NCI-H345 treated with DMSO at 0.1 percent for 48 hours (cell line): ENCODE data around the gene PDE4C.

Experiments
- DNase-seq: peaks from one replicate; lab custom pipeline; 2025; ENCODE audit not compliant: unreplicated experiment; lab: John Stamatoyannopoulos, UW

PDE4C gene

DNA sequence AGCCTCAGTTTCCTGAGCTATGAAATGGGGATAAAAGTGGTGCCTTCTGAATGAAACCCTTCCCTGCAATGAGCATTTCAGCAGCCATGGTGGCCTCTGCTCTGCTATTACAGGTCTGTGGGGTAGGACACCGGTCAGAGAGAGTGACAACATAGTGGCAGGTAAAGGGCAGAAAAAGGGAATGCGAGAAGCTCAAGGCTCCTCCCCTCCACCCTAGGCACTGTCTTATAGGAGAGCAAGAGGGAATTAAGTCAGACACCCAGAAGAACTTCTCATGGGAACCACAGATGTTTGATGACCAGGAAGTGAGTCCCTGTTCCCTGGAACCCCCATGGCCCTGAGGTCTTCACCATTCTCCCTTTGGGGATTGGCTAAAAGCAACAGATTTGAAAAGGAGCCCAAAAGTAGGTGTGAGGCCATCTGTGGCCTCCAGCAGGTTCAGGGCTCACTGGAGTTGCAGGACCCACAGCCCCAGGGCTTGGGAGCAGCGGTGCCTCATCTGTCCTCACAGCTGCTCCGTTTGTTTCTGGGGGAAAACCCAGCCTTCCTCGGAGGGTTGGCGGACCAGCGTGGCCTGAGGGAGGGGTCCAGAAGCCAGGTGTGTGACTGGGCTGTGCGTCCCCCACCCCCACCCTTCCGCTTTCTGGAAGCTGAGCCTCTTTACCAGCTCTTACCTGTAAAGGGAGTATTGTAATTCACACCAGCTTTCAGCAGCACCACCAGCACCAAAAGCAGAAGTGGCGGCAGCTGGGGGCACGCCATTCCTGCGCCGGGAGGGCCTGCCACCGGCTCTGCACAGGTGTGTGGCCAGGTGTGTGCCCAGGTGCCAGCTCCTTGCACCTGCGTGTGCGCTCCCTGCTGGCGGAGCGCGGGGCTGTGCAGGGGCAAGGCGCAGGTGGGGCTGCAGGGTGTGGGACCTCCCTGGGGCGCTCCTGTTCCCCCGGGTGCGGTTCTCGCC lies 28.6 kb upstream of the PDE4C start:
- DNase-seq: no peak

DNA sequence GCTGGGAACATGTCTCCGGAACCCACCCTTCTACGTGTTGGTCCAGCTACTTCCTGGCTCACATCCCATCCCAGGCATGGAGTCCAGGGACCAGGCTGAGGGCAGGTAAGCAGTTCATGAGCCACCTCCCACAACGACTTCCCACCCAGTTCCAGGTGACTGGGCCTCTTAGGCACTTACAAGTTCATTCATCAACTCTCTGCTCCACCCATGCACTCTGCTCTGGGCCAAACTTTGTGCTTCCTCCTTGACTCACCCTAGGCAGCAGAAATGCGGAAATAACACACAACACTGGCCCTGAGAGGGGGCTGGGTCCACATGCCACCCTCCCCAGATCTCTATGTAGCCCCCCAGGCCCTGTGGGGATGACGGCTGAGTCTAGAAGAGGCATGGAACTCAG lies 27.5 kb upstream of the PDE4C start:
- no peak for DNase-seq

DNA sequence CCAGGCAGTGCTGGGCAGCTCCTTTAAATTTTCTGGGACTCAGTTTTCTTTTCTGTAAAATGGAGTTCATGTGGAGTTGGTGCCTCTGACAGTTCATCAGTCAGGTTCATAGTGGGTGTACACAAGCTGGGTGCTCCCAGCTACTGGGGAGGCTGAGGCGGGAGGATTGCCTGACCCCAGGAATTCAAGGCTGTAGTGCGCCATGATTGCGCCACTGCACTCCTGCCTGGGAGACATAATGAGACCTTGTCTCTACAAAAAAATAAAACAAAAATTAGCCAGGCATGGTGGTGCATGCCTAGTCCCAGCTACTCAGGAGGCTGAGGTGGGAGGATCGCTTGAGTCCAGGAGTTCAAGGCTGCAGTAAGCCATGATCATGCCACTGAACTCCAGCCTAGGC lies 26.9 kb upstream of the PDE4C start:
- no peak for DNase-seq

DNA sequence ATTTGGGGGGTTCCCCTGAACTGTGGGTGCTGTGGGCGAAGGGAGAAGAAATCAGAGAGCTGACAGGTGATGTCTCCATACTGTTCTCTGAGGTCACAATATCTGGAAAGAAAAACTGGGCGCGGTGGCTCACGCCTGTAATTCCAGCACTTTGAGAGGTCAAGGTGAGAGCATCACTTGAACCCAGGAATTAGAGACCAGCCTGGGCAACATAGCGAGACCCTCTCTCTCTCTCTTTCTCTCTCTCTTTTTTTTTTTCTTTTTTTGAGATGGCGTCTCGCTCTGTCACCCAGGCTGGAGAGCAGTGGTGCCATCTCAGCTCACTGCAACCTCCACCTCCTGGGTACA lies 26.1 kb upstream of the PDE4C start:
- no peak for DNase-seq

DNA sequence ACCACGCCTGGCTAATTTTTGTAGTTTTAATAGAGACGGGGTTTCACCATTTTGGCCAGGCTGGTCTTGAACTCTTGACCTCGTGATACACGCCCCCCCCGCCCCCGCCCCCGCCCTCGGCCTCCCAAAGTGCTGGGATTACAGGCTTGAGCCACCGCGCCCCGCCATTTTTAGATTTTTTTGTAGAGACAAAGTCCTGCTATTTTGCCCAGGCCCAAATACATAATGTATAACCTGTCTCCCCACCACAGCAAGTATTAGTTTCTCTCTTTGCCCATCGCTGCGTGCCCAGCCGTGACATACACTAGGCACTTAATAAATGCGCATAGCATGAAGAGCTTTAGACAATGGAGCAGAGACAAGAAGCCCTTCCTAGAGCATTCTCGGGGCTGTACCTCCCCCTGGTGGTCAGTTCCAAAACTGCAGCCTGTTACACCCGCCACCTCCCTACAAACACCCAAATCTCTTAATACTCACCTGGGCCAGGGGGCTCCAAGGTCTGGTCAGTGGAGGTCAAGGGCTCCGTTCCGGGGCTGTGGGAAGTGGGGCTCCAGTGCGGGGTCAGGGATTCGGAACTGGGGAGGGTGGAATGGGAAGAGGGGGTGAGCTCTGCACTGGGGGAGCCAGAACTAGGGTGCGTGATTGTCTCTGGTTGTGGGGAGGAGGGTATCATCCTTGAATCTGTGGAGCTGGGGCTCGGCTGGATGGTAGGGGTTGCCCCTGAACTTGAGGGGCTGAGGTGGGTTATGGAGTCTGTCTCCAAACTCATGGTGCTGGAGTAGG lies 25.5 kb upstream of the PDE4C start:
- peak; percentile 26 for DNase-seq

DNA sequence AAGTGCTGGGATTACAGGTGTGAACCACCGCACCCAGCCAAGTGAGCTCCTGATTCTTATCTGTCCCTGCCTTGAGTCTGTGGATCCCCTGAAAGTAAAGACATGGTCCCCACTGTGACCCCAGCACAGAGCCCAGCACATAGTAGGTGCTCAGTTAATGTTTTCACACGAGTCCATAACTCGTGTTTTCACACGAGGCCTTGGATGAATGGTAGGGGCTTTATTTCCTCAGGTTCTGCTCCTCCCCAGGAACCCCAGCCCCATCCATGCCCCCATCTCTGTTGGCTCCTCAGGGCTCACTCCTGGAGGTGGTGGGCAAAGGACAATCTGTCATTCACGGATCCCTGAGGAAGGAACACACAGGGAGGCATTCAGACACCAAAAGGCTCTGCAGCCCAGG lies 23.6 kb upstream of the PDE4C start:
- no peak for DNase-seq

DNA sequence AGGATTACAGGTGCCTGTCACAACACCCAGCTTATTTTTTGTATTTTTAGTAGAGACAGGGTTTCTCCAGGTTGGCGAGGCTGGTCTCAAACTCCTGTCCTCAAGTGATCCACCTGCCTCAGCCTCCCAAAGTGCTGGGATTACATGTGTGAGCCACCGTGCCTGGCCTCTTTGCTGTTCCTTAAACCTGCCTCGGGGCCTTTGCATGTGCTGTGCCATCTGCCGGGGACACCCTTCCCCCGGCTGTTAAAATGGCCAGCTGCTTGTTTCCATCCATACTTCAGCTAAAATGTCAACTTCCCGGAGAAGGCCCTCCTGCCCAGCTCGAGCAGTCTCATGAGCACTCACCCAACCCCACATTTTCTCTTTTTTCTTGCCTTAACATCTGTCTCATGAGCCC lies 19.1 kb upstream of the PDE4C start:
- DNase-seq: no peak

DNA sequence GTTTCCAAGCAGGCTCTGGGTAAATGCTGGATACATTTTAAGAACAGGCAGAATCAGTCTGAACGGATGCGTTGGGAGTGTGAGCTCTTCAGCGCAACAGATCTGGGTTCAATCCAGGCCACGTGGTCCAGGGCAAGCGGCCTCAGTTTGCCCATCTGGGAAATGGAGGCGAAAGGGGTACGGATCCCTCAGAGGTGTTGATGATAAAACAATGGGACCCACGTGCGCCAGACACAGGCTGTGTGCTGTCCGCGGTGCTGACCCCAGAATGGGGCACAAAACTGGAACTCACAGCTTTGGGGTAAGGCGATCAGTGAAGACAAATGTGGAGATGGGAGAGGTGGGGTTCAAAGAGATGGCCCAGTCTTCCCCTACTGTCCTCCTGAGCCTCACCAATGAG lies 13.1 kb upstream of the PDE4C start:
- no peak for DNase-seq

DNA sequence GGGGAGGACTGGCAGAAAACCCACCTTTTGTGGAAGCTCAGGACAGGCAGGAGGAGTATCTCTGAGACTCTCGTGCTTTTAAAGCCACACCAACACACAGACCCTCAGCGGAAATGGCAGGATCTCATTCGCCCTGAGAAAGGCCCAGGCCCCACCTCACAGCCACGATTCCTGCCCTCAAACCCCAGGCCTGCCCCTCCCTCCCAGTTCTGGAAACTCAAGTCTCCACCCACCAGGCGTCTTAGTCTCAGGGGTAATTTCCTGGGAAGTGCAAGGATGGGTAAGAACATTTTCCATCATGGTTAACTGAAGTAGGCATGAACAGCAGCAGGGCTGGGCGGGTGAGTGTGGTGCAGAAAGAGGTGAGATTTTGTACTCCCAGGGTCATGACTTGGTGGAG lies 8.0 kb upstream of the PDE4C start:
- no peak for DNase-seq

DNA sequence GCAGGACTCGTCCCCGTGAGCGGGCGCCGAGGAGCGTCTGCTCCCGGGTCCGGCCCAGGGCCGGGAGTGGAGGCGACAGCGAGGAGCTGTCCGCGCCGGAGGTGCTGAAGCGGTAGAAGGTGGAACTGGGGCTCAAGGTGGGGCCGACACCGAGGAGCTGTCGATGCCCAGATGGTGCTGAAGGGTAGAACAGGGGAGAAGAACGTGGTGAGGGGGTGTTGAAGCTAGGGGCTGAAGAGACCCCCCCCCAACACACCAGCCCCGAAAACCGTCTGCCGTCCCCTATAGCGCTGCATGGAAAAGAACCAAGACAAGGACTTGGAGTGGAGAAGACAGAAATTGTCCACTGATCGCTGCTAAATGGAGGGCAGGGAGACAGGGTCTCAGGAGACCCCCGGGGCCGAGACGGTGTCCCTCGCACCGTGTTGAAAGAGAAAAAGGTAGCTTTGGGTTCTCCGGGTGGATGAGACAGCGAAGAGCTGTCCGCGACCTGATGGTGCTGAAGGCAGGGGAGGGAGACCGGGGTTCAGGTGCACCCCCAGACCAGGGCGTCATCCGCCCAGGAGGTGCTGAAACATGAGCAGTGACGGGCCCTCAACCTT lies 7.1 kb upstream of the PDE4C start:
- no peak for DNase-seq

DNA sequence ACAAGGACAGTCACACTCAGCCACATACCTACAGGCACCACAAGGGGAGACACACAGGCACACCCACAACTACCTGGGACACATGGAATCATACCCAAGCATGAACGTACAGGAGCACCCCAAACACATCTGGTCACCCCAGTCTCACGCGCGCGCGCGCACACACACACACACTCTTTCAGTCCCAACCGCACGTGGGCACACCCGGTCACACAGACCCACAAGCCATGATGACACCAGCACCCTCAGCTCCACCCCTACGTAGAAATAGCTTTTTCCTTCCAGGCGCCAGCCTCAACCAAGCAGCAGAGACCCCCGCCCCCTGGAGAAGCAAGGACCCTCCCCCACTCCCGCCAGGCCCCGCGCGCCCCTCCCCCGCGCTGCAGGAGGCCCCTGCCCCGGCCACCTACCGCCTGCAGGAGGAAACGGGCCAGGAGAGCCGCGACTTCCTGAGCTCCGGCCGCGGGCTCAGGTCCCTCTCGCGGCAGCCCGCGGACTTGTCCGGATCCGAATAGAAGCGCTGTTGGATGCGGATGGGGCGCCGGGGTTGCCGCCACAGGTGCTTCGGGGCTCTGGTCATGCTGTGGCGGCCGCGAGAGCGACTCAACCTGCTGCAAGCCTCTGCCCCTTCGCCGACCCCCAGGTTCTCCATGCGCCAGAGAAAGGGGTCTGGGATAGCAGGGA lies 6.4 kb upstream of the PDE4C start:
- DNase-seq: no peak

DNA sequence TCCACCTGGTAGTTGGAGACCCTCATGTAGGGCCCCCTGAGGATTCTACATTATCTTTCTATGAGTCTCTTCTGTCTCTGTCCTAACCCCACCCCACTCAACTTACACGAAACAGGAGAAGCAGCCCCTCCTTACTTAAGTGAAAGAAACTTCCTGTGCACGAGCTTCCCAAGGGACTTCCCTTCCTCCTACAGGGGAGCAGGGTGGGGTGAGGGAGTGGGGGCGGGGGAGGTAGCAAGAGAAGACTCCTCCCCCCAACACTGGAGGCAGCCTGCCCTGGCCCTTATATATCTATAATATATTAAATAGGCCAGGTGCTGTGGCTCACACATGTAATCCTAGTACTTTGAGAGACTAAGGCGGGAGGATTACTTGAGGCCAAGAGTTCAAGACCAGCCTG lies 5.5 kb upstream of the PDE4C start:
- no peak for DNase-seq

DNA sequence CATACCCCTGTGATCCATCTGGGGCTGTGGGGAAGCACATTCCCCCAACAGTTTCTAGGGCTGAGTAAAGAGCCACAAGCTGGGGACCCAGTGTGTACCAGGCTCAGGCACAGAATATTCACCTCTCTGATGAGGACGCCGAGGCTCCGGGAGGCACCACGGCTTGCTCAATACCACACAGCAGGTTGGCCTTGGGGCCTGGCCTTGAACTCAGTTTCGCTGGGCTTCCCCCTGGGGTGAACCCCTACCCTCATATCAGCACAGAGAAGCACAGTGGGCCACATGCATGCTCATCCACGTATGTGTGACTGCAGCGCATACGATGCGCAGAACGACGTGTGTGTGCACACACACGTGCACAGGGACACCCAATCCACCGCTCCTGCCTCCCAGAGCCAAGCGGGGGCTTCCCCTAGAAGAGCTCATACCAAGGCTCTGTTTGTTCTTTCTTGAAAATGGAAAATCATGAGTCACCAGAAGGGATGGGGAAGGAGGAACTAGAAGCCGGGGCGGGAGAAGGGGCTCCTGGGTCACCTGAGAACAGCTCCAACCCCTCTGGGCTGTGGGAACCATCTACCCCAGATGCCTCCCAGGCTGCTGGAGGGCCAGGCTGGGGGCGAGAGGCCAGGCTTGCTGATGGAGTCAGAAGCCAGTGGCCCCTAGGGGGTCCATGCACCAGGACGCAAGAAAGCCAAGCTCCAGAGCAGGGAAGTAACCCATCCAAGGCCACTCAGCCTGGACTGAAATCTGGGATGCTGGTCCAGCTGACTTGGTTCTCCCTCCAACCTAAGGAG lies 4.9 kb upstream of the PDE4C start:
- no peak for DNase-seq

DNA sequence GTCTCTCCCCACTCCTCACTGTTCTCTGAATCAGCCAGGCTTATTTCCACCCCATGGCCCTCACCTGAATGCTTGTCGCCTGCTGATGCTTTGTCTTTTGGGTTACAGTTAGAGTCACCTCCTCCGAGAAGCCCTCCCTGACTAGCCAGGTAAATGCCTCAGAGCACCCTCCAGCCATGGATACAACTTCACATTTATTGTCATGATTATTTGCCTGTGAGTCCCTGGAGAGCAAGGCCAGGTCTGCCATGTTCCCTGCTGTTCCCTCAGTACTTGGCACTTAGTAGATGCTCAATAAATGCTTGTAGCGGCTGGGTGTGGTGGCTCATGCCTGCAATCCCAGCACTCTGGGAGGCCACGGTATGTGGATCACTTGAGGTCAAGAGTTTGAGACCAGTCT lies 3.7 kb upstream of the PDE4C start:
- DNase-seq: no peak

DNA sequence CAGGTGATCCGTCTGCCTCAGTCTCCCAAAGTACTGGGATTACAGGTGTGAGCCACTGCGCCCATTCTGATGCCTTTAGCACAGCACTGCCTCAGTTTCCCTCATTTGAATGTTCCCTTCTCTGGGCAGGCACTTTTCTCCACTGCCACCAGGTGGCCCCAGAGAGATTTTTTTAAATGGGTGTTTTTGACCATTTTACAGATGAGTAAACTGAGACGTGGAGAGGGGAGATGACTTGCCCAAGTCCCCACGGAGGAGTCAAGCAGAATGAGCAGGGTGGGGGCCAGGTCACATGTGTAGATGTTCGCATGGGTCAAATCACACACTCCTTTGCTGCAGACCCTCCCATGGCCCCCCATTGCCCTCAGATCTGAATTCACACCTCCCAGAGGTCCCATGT lies 3.2 kb upstream of the PDE4C start:
- DNase-seq: no peak

DNA sequence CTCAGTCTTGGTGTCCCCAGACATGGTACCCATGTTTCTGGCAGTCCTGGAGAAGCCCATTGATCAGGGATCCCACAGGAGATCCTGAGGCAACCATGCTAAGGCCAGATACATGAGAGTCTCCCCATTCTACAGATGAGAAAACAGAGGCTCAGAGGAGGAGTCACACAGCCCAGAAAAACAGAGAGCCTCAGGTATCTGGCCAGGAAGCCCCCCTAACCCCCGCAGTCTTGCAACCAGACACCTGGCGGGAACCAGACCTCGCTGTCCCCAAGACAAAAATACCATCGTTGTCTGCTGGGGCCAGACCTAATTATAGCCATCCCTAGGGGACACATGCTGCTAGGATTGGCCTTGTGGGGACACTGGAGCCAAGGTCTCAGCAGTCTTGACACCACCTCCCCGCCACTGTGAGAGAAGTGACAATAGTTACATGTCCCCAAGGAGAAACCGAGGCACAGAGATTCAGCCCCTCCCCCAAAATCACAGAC lies 1.6 kb upstream of the PDE4C start:
- DNase-seq: no peak

DNA sequence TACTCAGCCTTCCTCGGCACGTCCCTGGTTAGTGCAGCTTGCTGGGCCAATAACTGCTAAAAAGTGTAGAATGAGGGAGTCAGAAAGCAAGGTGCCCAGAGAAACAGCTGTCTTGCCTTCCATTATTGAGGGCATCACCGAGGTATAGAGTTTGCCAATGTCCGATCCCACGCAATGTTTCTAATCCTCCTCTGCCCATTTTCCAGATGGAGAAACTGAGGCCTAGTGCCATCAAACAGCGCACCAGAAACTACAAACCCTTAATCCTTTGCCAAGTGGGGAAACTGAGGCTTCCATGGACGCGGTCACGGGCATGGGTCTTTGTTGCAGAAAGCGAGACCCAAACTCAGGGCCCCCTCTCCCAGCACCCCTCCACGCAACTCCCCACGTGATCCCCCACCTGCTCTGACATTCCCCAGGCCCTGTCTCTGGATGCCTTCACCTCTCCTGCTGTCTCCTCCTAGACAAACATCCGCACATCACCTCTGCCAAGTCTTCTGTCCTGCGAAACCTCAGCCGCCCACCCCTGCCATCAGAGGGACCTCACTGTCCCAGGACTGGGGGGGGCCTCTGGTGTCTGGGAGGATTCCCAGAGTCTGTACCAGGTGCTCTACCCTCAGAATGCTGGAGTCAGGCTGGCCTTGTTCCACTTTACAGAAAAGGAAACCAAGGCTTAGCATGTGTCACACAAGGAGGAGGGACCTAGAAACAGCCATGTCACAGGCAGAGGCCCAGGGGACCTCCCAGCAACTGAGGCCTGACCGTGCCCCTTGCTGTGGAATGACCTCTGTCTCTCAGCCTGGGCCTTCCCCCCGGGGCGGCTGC lies 930 bp upstream of the PDE4C start:
- DNase-seq: no peak

DNA sequence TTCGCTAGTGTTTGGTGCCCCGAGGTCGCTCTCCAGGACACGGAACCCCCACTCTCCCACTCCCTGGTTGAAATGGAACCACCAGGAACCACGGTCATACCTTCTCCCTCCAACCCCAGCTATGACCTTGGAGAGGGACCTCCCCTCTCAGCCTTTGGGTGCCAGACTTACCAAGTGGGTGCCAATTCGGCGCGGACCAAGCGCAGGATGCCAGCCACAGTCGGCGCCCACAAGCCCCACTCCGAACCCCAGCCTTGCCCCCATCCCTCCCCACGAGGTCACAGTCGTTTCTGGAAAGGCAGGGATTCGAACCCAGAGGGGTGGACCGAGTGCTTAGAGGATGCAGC lies 910 bp downstream of the PDE4C start:
- DNase-seq: no peak

DNA sequence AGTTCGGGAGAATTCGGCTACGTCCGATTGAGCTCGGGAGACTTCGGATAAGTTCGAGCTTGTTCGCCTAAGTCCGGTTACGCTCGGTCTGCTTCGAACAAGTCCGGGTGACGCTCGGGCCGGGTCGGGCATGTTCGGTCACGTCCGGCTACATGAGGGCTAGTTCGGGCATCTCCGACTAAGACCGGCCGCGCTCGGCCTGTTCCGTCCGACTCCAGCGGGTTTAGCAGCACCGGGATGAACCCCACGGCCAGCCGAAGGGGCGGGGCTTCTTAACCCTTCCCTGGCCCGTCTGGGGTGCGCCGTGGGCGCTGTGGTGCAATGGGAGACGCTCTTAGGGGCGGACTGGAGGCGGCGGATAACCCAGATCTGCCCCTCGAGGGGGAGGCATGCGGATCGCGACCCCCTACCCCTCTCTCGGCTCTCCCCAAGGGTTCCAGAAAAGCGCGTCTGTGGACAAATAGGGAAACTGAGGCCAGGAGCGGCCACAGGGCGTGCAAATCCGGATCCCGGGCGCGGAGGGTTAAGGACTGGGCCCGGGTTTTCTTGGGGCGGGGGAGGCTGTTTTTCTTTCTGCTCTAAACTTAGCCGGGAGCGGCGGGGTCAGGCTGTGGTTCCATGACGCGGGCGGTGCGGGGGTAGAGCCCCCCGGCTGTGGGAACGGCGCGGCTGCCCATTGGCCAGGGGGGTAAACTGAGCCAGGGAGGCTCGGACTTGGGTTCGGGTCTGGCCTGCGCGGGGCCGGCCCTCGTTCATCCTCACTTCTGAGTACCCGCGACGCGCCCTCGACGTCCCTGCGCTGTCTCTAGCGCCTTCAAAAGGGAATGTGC lies 1.5 kb downstream of the PDE4C start:
- DNase-seq: peak; percentile 50
